Fibroblast of lung (primary cell): ENCODE results near the gene PLEKHG4B.

ENCODE experiments used
- CTCF ChIP-seq, 2 donors: IDR thresholded peaks in 1 of 2; conservative IDR thresholded peaks in 1 of 2; 1 replicate in 1 of 2; 2 replicates in 1 of 2; pipeline ENCODE4 v1.5.1; 2011 to 2012; ENCODE audit warnings: low read length in 2 of 2, control low read depth in 1 of 2, inconsistent platforms in 1 of 2, low read depth in 1 of 2, mild to moderate bottlenecking in 1 of 2
- EZH2 ChIP-seq: IDR thresholded peaks from 2 replicates; pipeline ENCODE4 v1.5.1; 2012; ENCODE audit warnings: low read length, control low read depth, mild to moderate bottlenecking; ENCODE audit errors: missing control alignments

- TF ChIP-seq CTCF (conservative IDR thresholded peaks at IDR 0.05 in 1 of 2, IDR thresholded peaks at IDR 0.05 in 1 of 2; ENCODE audit: low read depth in 1 of 2, low read length in 2 of 2) (no peak), EZH2 (no peak)
These were observed 77.2 kb downstream of the PLEKHG4B start for GRCh38 chr5:169071-169727.
